ENCODE data around the gene LRP1B. TPM values are rescaled to one million over a fixed set of nuclear protein-coding genes. Genes with fewer than 3 reads are reported as not detected.

Gene LRP1B
- total RNA-seq, 1 experiment from 2014 or later: 0.21 TPM

- H3K9me3 Mint-ChIP-seq (ENCODE audit: low read depth, unreplicated experiment): peaks cover 2% of the 10 kb centered on the region
- H3K4me3 Mint-ChIP-seq (ENCODE audit: low read depth, unreplicated experiment): no peak overlapping the region
- intact Hi-C loops (cut with micrococcal nuclease; ENCODE audit: unreplicated experiment): no loop called here
- BruUV-seq (replicated peaks): no TSS peak
- no peaks in the 10 kb centered on the region for H3K36me3 Mint-ChIP-seq (ENCODE audit: insufficient read depth, unreplicated experiment)
- no peak overlapping the region for H3K27ac Mint-ChIP-seq (ENCODE audit: unreplicated experiment)
- H3K4me1 Mint-ChIP-seq (ENCODE audit: low read depth, unreplicated experiment): peaks cover 8% of the 10 kb centered on the region
- no peaks in the 10 kb centered on the region for H3K27me3 Mint-ChIP-seq (ENCODE audit: unreplicated experiment)
- TF ChIP-seq CTCF (IDR thresholded peaks at IDR 0.05; ENCODE audit: unreplicated experiment): no peak
- DNase-seq: no peak
- CTCF ChIA-PET: no interaction called here
Measured at GRCh38 chr2:141438536-141438935, 692.3 kb downstream of the LRP1B start.

- Mint-ChIP-seq H3K36me3 (ENCODE audit: insufficient read depth, unreplicated experiment) (no peaks in the 10 kb centered on the region), H3K27me3 (ENCODE audit: unreplicated experiment) (no peaks in the 10 kb centered on the region), H3K4me1 (ENCODE audit: low read depth, unreplicated experiment) (peaks cover 8% of the 10 kb centered on the region), H3K27ac (ENCODE audit: unreplicated experiment) (no peak overlapping the region), H3K4me3 (ENCODE audit: low read depth, unreplicated experiment) (no peak overlapping the region), H3K9me3 (ENCODE audit: low read depth, unreplicated experiment) (peaks cover 5% of the 10 kb centered on the region)
- intact Hi-C loops (cut with micrococcal nuclease; ENCODE audit: unreplicated experiment): no loop called here
- TF ChIP-seq CTCF (IDR thresholded peaks at IDR 0.05; ENCODE audit: unreplicated experiment): no peak
- CTCF ChIA-PET: no interaction called here
- DNase-seq: no peak
- no TSS peak for BruUV-seq (replicated peaks)
Measured at GRCh38 chr2:141437521-141437920, 693.3 kb downstream of the LRP1B start.

GRCh38 chr2:141423124-141423523 is 707.7 kb downstream of the LRP1B start:
- Mint-ChIP-seq H3K4me3 (ENCODE audit: low read depth, unreplicated experiment) (no peak overlapping the region), H3K27ac (ENCODE audit: unreplicated experiment) (no peak overlapping the region), H3K9me3 (ENCODE audit: low read depth, unreplicated experiment) (no peaks in the 10 kb centered on the region), H3K36me3 (ENCODE audit: insufficient read depth, unreplicated experiment) (no peaks in the 10 kb centered on the region), H3K4me1 (ENCODE audit: low read depth, unreplicated experiment) (no peaks in the 10 kb centered on the region), H3K27me3 (ENCODE audit: unreplicated experiment) (no peaks in the 10 kb centered on the region)
- BruUV-seq (replicated peaks): no TSS peak
- TF ChIP-seq CTCF (IDR thresholded peaks at IDR 0.05; ENCODE audit: unreplicated experiment): no peak
- intact Hi-C loops (cut with micrococcal nuclease; ENCODE audit: unreplicated experiment): no loop called here
- no peak for DNase-seq
- CTCF ChIA-PET: interaction anchor here (0.6 kb wide), 1 partner anchor 297 kb away, joined by 9 read pairs; no protein-coding TSS in a partner anchor

GRCh38 chr2:141417246-141417797 is 713.5 kb downstream of the LRP1B start:
- TF ChIP-seq CTCF (IDR thresholded peaks at IDR 0.05; ENCODE audit: unreplicated experiment): no peak
- Mint-ChIP-seq H3K27ac (ENCODE audit: unreplicated experiment) (no peak overlapping the region), H3K36me3 (ENCODE audit: insufficient read depth, unreplicated experiment) (no peaks in the 10 kb centered on the region), H3K9me3 (ENCODE audit: low read depth, unreplicated experiment) (no peaks in the 10 kb centered on the region), H3K4me1 (ENCODE audit: low read depth, unreplicated experiment) (no peaks in the 10 kb centered on the region), H3K4me3 (ENCODE audit: low read depth, unreplicated experiment) (no peak overlapping the region), H3K27me3 (ENCODE audit: unreplicated experiment) (no peaks in the 10 kb centered on the region)
- CTCF ChIA-PET: interaction anchor here (0.6 to 0.7 kb wide), 2 partner anchors 192 to 1388 kb away, joined by 3 to 6 read pairs; no protein-coding TSS in a partner anchor
- no TSS peak for BruUV-seq (replicated peaks)
- intact Hi-C loops (cut with micrococcal nuclease; ENCODE audit: unreplicated experiment): no loop called here
- DNase-seq: no peak
